Measurements from ENCODE around the gene LAMA2. TPM values are rescaled to one million over a fixed set of nuclear protein-coding genes. Genes with fewer than 3 reads are reported as not detected.

LAMA2 gene
- total and polyA plus RNA-seq, 2 of the 8 experiments (the other 6 are each of a cell fraction or from before 2014, with no cell fraction given) = 1.3 to 3.8 TPM

GRCh38 chr6:129236001-129236517 lies 353.1 kb downstream of the LAMA2 start:
- no peak for FAIRE-seq
- Histone ChIP-seq H3K79me1 (ENCODE audit: low read depth, low read length) (no peaks in the 10 kb centered on the region), H3K4me2 (ENCODE audit: insufficient read depth in 1 of 2, low read depth in 2 of 2, low read length in 2 of 2) (no peak overlapping the region), H3K4me1 (replicated peaks in 1 of 4; ENCODE audit: control insufficient read depth in 3 of 4, insufficient read depth in 4 of 4, low read length in 3 of 4) (no peaks in the 10 kb centered on the region), H4K5ac (ENCODE audit: insufficient read length, low read depth, low read length) (no peak overlapping the region), H3K9ac (replicated peaks in 1 of 4; ENCODE audit: extremely low read depth in 1 of 4, low read depth in 3 of 4, low read length in 3 of 4) (no peak overlapping the region), H3K23me2 (ENCODE audit: low read depth, low read length) (no peaks in the 10 kb centered on the region), H3K4me3 (ENCODE audit: extremely low read depth in 1 of 4, insufficient read depth in 2 of 4, low read depth in 3 of 4, low read length in 4 of 4) (no peak overlapping the region), H4K91ac (replicated peaks; ENCODE audit: insufficient read length, low read length) (no peak overlapping the region), H4K20me1 (replicated peaks in 1 of 2; ENCODE audit: control insufficient read depth in 1 of 2, insufficient read depth in 2 of 2, low read length in 2 of 2) (no peaks in the 10 kb centered on the region), H3K79me2 (ENCODE audit: control insufficient read depth in 1 of 2, insufficient read depth in 2 of 2, low read length in 2 of 2) (no peaks in the 10 kb centered on the region), H2BK12ac (ENCODE audit: low read depth, low read length) (no peak overlapping the region), H2BK120ac (replicated peaks; ENCODE audit: low read depth, low read length) (no peak overlapping the region), H3K23ac (ENCODE audit: insufficient read length) (no peak overlapping the region), H2BK15ac (ENCODE audit: low read length) (no peak overlapping the region), H3K14ac (ENCODE audit: insufficient read length) (no peak overlapping the region), H3K4ac (replicated peaks; ENCODE audit: insufficient read length, low read depth, low read length) (no peak overlapping the region), H2AK5ac (ENCODE audit: low read depth, low read length) (no peak overlapping the region), H4K8ac (ENCODE audit: extremely low read depth, insufficient read depth, low read length) (no peak overlapping the region), H3K27me3 (replicated peaks in 1 of 4; ENCODE audit: control insufficient read depth in 3 of 4, extremely low read depth in 1 of 4, insufficient read depth in 3 of 4, low read length in 3 of 4) (no peaks in the 10 kb centered on the region), H3K56ac (replicated peaks; ENCODE audit: insufficient read length, low read depth, low read length) (no peak overlapping the region), H2AFZ (ENCODE audit: low read length) (no peak overlapping the region), H3K36me3 (ENCODE audit: control insufficient read depth in 2 of 4, insufficient read depth in 4 of 4, low read length in 3 of 4) (no peaks in the 10 kb centered on the region), H2BK20ac (ENCODE audit: low read length) (no peak overlapping the region), H2BK5ac (ENCODE audit: low read depth, low read length) (no peak overlapping the region), H3K9me3 (ENCODE audit: insufficient read depth in 2 of 2, low read depth in 1 of 2, low read length in 1 of 2) (no peaks in the 10 kb centered on the region), H3K18ac (ENCODE audit: extremely low read depth, low read length) (no peak overlapping the region), H3K27ac (ENCODE audit: low read depth, low read length) (no peak overlapping the region)
- WGBS, 2 experiments (ENCODE audit: extremely low coverage in 1 of 2, insufficient coverage in 1 of 2, insufficient read length in 1 of 2, insufficient replicate concordance in 2 of 2, low coverage in 1 of 2, low lambda C conversion rate in 2 of 2, missing lambda C conversion rate in 1 of 2) = 85% methylated on average over 4 of the region's 4 CpGs; no CpG with 5 or more reads in 1 of the 2 experiments
- DNase-seq (ENCODE audit: low read depth in 1 of 2, low spot score in 2 of 2) = no peak
- POLR2A ChIA-PET (ENCODE audit: partially characterized antibody) = no interaction called here
- CTCF ChIA-PET (ENCODE audit: partially characterized antibody) = interaction anchor here (0.7 kb wide), 1 partner anchor 16 kb away, joined by 3 read pairs; no protein-coding TSS in a partner anchor
- no peak for TF ChIP-seq CHD1 (IDR thresholded peaks at IDR 0.05; ENCODE audit: low read depth, low read length)
- no peak for TF ChIP-seq POU5F1 (IDR thresholded peaks at IDR 0.05; ENCODE audit: low read depth, low read length)
- TF ChIP-seq EZH2 (IDR thresholded peaks at IDR 0.05; ENCODE audit: low read depth, low read length, severe bottlenecking) = no peak
- TF ChIP-seq PHF8 (conservative IDR thresholded peaks at IDR 0.05; ENCODE audit: low read depth, low read length) = no peak
- no peak for TF ChIP-seq TEAD4 (IDR thresholded peaks at IDR 0.05; ENCODE audit: low read depth, low read length)
- no peak for TF ChIP-seq BCL11A (IDR thresholded peaks at IDR 0.05; ENCODE audit: low read depth in 2 of 2, low read length in 2 of 2)
- no peak for TF ChIP-seq ZNF274 (IDR thresholded peaks at IDR 0.05; ENCODE audit: borderline replicate concordance, extremely low read depth, low read length)
- no peak for TF ChIP-seq RXRA (IDR thresholded peaks at IDR 0.05; ENCODE audit: insufficient read depth, low read depth, low read length)
- no peak for TF ChIP-seq SIX5 (IDR thresholded peaks at IDR 0.05; ENCODE audit: low read depth, low read length)
- TF ChIP-seq NRF1 (IDR thresholded peaks at IDR 0.05; ENCODE audit: low read depth, low read length) = no peak
- TF ChIP-seq TAF7 (optimal IDR thresholded peaks at IDR 0.05; ENCODE audit: borderline replicate concordance, low read depth, low read length) = no peak
- no peak for TF ChIP-seq BACH1 (IDR thresholded peaks at IDR 0.05; ENCODE audit: low read length)
- TF ChIP-seq TBP (IDR thresholded peaks at IDR 0.05; ENCODE audit: low read depth, low read length) = no peak
- TF ChIP-seq FOSL1 (IDR thresholded peaks at IDR 0.05; ENCODE audit: insufficient read depth, low read depth, low read length) = no peak
